Measurements from ENCODE around the gene ZNF532. TPM values are rescaled to one million over a fixed set of nuclear protein-coding genes. Genes with fewer than 3 reads are reported as not detected.
A peak's percentile ranks its signal among the peaks of the same experiment; 100 is the strongest.

Gene ZNF532
- total RNA-seq, 1 experiment from 2014 or later, result 258 TPM

GRCh38 chr18:58927659-58928058, 63.0 kb downstream of the ZNF532 start:
- H3K56ac ChIP-seq (ENCODE audit: insufficient read length, low read depth, low read length), result no peak overlapping the region
- H2BK120ac ChIP-seq (ENCODE audit: low read depth, low read length, poor library complexity, severe bottlenecking), result no peak overlapping the region
- H4K91ac ChIP-seq (ENCODE audit: insufficient read length, low read depth, low read length), result no peak overlapping the region
- H3K27ac Mint-ChIP-seq, result peak overlapping the region; percentile 41 to 94 (median 93); a peak in 6 of 7 replicates
- H3K4me3 Mint-ChIP-seq, result peak overlapping the region in 1 of 2 experiments; percentile 43; a peak in 2 of 5 replicates
- peaks cover 64% of the 10 kb centered on the region; the same call in 1 of the 2 replicates for H3K79me2 ChIP-seq (ENCODE audit: insufficient read depth, low read length)
- no peak overlapping the region for H3T11ph ChIP-seq (ENCODE audit: low read length)
- no peak overlapping the region for H3K27ac ChIP-seq (ENCODE audit: insufficient read length, low read depth, low read length)
- peaks cover 7% of the 10 kb centered on the region; the same call in 1 of the 2 replicates for H3K4me1 ChIP-seq (ENCODE audit: insufficient read depth, low read length)
- no peak overlapping the region for H3K23ac ChIP-seq (ENCODE audit: insufficient read length, low read depth, low read length)
- no peaks in the 10 kb centered on the region for H3K27me3 Mint-ChIP-seq (ENCODE audit: low read depth)
- no peak overlapping the region for H2AK5ac ChIP-seq (ENCODE audit: insufficient read length, low read length)
- peak overlapping the region; percentile 32 for H3K4me2 ChIP-seq (ENCODE audit: insufficient read depth, insufficient read length, low read length)
- peaks cover 65 to 72% of the 10 kb centered on the region in 2 experiments for H3K4me1 Mint-ChIP-seq
- H3K23me2 ChIP-seq (ENCODE audit: insufficient read length, low read depth, low read length, poor library complexity, severe bottlenecking), result no peaks in the 10 kb centered on the region
- H3K36me3 Mint-ChIP-seq (ENCODE audit: insufficient read depth in 1 of 3, low read depth in 3 of 3), result peaks cover 27 to 61% (median 41%) of the 10 kb centered on the region in 3 experiments
- no peak overlapping the region for H2BK12ac ChIP-seq (ENCODE audit: insufficient read length, low read depth, low read length)
- H3K9me3 Mint-ChIP-seq, result peaks cover 4 to 6% of the 10 kb centered on the region in 2 experiments; a peak in 1 of 5 replicates
- no peak overlapping the region for H2BK5ac ChIP-seq (ENCODE audit: insufficient read length, low read length)
- TF ChIP-seq, protein P1, sequence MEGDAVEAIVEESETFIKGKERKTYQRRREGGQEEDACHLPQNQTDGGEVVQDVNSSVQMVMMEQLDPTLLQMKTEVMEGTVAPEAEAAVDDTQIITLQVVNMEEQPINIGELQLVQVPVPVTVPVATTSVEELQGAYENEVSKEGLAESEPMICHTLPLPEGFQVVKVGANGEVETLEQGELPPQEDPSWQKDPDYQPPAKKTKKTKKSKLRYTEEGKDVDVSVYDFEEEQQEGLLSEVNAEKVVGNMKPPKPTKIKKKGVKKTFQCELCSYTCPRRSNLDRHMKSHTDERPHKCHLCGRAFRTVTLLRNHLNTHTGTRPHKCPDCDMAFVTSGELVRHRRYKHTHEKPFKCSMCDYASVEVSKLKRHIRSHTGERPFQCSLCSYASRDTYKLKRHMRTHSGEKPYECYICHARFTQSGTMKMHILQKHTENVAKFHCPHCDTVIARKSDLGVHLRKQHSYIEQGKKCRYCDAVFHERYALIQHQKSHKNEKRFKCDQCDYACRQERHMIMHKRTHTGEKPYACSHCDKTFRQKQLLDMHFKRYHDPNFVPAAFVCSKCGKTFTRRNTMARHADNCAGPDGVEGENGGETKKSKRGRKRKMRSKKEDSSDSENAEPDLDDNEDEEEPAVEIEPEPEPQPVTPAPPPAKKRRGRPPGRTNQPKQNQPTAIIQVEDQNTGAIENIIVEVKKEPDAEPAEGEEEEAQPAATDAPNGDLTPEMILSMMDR (conservative IDR thresholded peaks at IDR 0.05), result no peak
- no peak overlapping the region for H4K8ac ChIP-seq (replicated peaks; ENCODE audit: insufficient read length, low read depth, low read length)
- no peak overlapping the region for H2BK20ac ChIP-seq (ENCODE audit: low read depth, low read length, poor library complexity, severe bottlenecking)
- H4K5ac ChIP-seq (ENCODE audit: insufficient read length, low read depth, low read length), result no peak overlapping the region
- no peak for DNase-seq
- no peak overlapping the region for H2AFZ ChIP-seq (ENCODE audit: low read length)
- H4K20me1 ChIP-seq (ENCODE audit: control insufficient read depth, insufficient read depth, insufficient read length), result no peaks in the 10 kb centered on the region
- H3K14ac ChIP-seq (ENCODE audit: insufficient read depth, low read length), result no peak overlapping the region
- H3K4ac ChIP-seq (ENCODE audit: low read depth, low read length), result no peak overlapping the region
- no peaks in the 10 kb centered on the region for H3K9me3 ChIP-seq (ENCODE audit: control insufficient read depth, low read depth, low read length)
- no CpG with 5 or more reads among the region's 5 CpGs for WGBS (ENCODE audit: extremely low coverage, insufficient read length, low lambda C conversion rate)
- H3K27me3 ChIP-seq (ENCODE audit: insufficient read depth, low read length), result no peaks in the 10 kb centered on the region
- no peak overlapping the region for H2BK15ac ChIP-seq (ENCODE audit: low read depth, low read length)
- H3K9ac ChIP-seq (ENCODE audit: extremely low read depth, insufficient read length, low read length), result no peak overlapping the region
- no peak overlapping the region for H3K18ac ChIP-seq (ENCODE audit: insufficient read length, low read depth, low read length)
- H3K79me1 ChIP-seq (ENCODE audit: insufficient read depth, low read depth, low read length, poor library complexity, severe bottlenecking), result peaks cover 19% of the 10 kb centered on the region

All from H9 (cell line).